A673 (cell line): ENCODE data around the gene TLE3. TPM values are rescaled to one million over a fixed set of nuclear protein-coding genes. Genes with fewer than 3 reads are reported as not detected.

Source experiments
- BruUV-seq: library from RNA; stranded (reverse); fragments of 400-500 nt; replicated peaks from 2 replicates; lab custom pipeline; 2021; lab: Mats Ljungman, UMichigan
- CTCF ChIA-PET: fragments of 300-600 bp; sonication (Branson Sonifier 250); formaldehyde crosslinking; loops from one replicate; lab custom pipeline; 2022; ENCODE audit warnings: antibody characterized with exemption; lab: Charles Lee
- POLR2A ChIA-PET: fragments of 300-600 bp; sonication (Branson Sonifier 250); formaldehyde crosslinking; loops from one replicate; lab custom pipeline; 2022; ENCODE audit warnings: antibody characterized with exemption; ENCODE audit not compliant: low non-redundant PET; lab: Charles Lee
- DNase-seq: peaks from one replicate; pipeline ENCODE4 v3.0.0-alpha.2; 2015; ENCODE audit warnings: low spot score
- H3K27ac ChIP-seq: fragments of 200-600 bp; sonication (generic); 2 replicates; pipeline ENCODE4 v1.5.1; 2016; ENCODE audit warnings: mixed run types, low read depth, mild to moderate bottlenecking, mixed read lengths, antibody characterized with exemption, low read length; ENCODE audit not compliant: poor library complexity, severe bottlenecking
- H3K27me3 ChIP-seq: fragments of 200-600 bp; sonication (generic); replicated peaks from 2 replicates; pipeline ENCODE4 v1.6.1; 2017; ENCODE audit warnings: mixed run types, low read depth, mild to moderate bottlenecking, mixed read lengths, antibody characterized with exemption, low read length; ENCODE audit not compliant: insufficient read depth, poor library complexity
- H3K36me3 ChIP-seq: fragments of 200-600 bp; sonication (generic); 2 replicates; pipeline ENCODE4 v1.6.1; 2016; ENCODE audit warnings: mixed run types, mild to moderate bottlenecking, mixed read lengths, antibody characterized with exemption, low read length; ENCODE audit not compliant: insufficient read depth, poor library complexity, severe bottlenecking
- H3K4me1 ChIP-seq: fragments of 200-600 bp; sonication (generic); 2 replicates; pipeline ENCODE4 v1.6.1; 2017; ENCODE audit warnings: mixed run types, mild to moderate bottlenecking, mixed read lengths, antibody characterized with exemption, low read length; ENCODE audit not compliant: insufficient read depth, poor library complexity, severe bottlenecking
- H3K4me3 ChIP-seq: fragments of 200-600 bp; sonication (generic); 2 replicates; pipeline ENCODE4 v1.5.1; 2016; ENCODE audit warnings: low read depth, mixed run types, mild to moderate bottlenecking, mixed read lengths, low read length; ENCODE audit not compliant: poor library complexity, severe bottlenecking
- H3K9me3 ChIP-seq: fragments of 200-600 bp; sonication (generic); 2 replicates; pipeline ENCODE4 v1.6.1; 2016; ENCODE audit warnings: mixed run types, low read depth, mild to moderate bottlenecking, mixed read lengths, antibody characterized with exemption, low read length; ENCODE audit not compliant: poor library complexity, severe bottlenecking
- CTCF ChIP-seq: fragments of 300-800, 200-600 bp; sonication (generic); conservative IDR thresholded peaks from 2 replicates; pipeline ENCODE4 v1.5.1; 2017; ENCODE audit warnings: low read depth, mild to moderate bottlenecking, antibody characterized with exemption, low read length, moderate library complexity, mixed read lengths
- EZH2 ChIP-seq: fragments of 200-600 bp; sonication (generic); IDR thresholded peaks from 2 replicates; pipeline ENCODE4 v1.6.1; 2017; ENCODE audit warnings: borderline replicate concordance, low read depth, mild to moderate bottlenecking, mixed read lengths, antibody characterized with exemption, low read length; ENCODE audit not compliant: poor library complexity, severe bottlenecking
- intact Hi-C: fragments of 100-400 bp; cut with micrococcal nuclease; formaldehyde crosslinking; loops from one replicate; pipeline ENCODE4 v1.10.0; 2022; ENCODE audit not compliant: unreplicated experiment
- total RNA-seq: library from RNA; stranded (reverse); gene quantifications from 2 replicates; pipeline ENCODE4 v1.2.3, GENCODE V29; 2021

Gene TLE3
- total RNA-seq, 1 experiment from 2014 or later: 90.4 TPM

GRCh38 chr15:70089692-70089971 is 8.1 kb downstream of the TLE3 start:
- ChIA-PET CTCF (no interaction called here), POLR2A (no interaction called here)
- Histone ChIP-seq H3K9me3 (no peaks in the 10 kb centered on the region), H3K4me3 (no peak overlapping the region), H3K27ac (peak overlapping the region; percentile 22), H3K36me3 (peaks cover 81% of the 10 kb centered on the region), H3K4me1 (peaks cover 58% of the 10 kb centered on the region), H3K27me3 (no peaks in the 10 kb centered on the region)
- intact Hi-C loops: no loop called here
- TF ChIP-seq EZH2 (no peak), CTCF (no peak)
- DNase-seq: no peak
- BruUV-seq: no TSS peak

DNA sequence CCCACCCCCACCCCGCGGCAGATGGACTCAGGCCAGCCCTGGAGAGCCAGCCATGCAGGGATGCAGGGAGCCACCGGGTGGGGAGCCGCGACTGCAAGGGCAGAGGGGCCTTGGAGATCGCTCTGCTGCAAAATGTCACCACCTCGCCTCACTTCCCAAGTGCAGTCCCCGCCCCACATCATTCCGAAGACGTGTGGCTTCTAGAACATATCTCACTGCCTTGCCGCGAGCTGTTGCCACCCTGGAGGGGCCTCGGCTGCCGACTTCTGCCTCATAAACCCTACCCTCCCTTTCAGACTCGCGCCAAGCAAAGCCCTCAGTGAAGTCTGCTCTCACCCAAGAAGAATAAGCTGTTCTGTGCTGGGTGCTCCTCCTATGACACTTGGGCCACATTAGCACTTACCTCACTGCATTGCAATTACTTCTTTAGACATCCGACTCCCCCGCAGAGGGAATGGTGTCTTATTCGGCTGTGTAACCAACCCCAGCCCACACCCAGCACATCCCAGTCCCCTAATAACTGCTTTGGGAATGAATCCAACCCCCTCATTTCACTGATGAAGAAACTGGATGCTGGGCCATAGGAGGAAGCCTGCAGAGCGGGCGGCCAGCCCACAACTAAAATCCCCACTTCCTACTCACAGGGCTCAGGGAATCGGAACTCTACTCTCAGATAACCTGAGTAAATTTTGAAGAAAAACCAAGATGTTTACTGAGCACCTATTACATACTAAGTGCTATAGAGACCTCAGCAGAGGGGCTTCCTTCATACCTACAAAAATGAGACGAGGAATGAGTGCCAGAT is 8.6 kb downstream of the TLE3 start:
- Histone ChIP-seq H3K36me3 (peaks cover 77% of the 10 kb centered on the region), H3K27me3 (no peaks in the 10 kb centered on the region), H3K9me3 (no peaks in the 10 kb centered on the region), H3K4me3 (no peak overlapping the region), H3K27ac (peak overlapping the region; percentile 22), H3K4me1 (peaks cover 56% of the 10 kb centered on the region)
- DNase-seq: peak; percentile 74
- BruUV-seq: no TSS peak
- TF ChIP-seq CTCF (no peak), EZH2 (no peak)
- POLR2A ChIA-PET: no interaction called here
- CTCF ChIA-PET: interaction anchor here (1.1 kb wide), 1 partner anchor 611 kb away, joined by 6 read pairs; no protein-coding TSS in a partner anchor
- intact Hi-C loops: no loop called here

- no peak overlapping the region for H3K27ac ChIP-seq
- peaks cover 70% of the 10 kb centered on the region for H3K36me3 ChIP-seq
- POLR2A ChIA-PET: no interaction called here
Observed at GRCh38 chr15:70088455-70088854, 9.3 kb downstream of the TLE3 start.

More at GRCh38 chr15:70088455-70088854, 9.3 kb downstream of the TLE3 start:
- CTCF ChIA-PET: interaction anchor here (1.1 kb wide), 1 partner anchor 610 kb away, joined by 6 read pairs; no protein-coding TSS in a partner anchor
- H3K4me3 ChIP-seq: no peak overlapping the region
- no peaks in the 10 kb centered on the region for H3K9me3 ChIP-seq
- no peaks in the 10 kb centered on the region for H3K27me3 ChIP-seq
- H3K4me1 ChIP-seq: peaks cover 56% of the 10 kb centered on the region
- TF ChIP-seq EZH2 (no peak), CTCF (no peak)
- no TSS peak for BruUV-seq
- DNase-seq: no peak
- intact Hi-C loops: no loop called here
